DND-41 (cell line): ENCODE data around the gene KLF5.

Source experiments
- ATAC-seq: fragments of 200-7000 bp; cut with Tn5 transposase; 3 replicates; pipeline ENCODE4 v1.9.1; 2021; ENCODE audit warnings: low read depth; ENCODE audit not compliant: insufficient read depth
- DNase-seq: peaks from one replicate; pipeline ENCODE4 v3.0.0-alpha.2; 2020
- H2AFZ ChIP-seq: 2 replicates; pipeline ENCODE4 v1.6.0; 2012; ENCODE audit warnings: low read depth, low read length
- H3K27ac ChIP-seq: 2 replicates; pipeline ENCODE4 v1.5.1; 2012; ENCODE audit warnings: low read length, inconsistent platforms
- H3K27me3 ChIP-seq: fragments of 200-600 bp; sonication (generic); 2 replicates; pipeline ENCODE4 v1.6.0; 2012; ENCODE audit warnings: low read length, mild to moderate bottlenecking, inconsistent platforms; ENCODE audit not compliant: insufficient read depth, poor library complexity
- H3K36me3 ChIP-seq: 2 replicates; pipeline ENCODE4 v1.5.1; 2012; ENCODE audit warnings: low read length, inconsistent platforms; ENCODE audit not compliant: insufficient read depth
- H3K4me1 ChIP-seq: 2 replicates; pipeline ENCODE4 v1.5.1; 2012; ENCODE audit warnings: mild to moderate bottlenecking, low read length; ENCODE audit not compliant: insufficient read depth
- H3K4me2 ChIP-seq: 2 replicates; pipeline ENCODE4 v1.6.0; 2012; ENCODE audit warnings: mild to moderate bottlenecking, moderate library complexity, low read length, inconsistent platforms; ENCODE audit not compliant: insufficient read depth
- H3K4me3 ChIP-seq, 2 experiments: fragments of 200-600 bp in 1 of 2; shearing (Covaris generic) in 1 of 2; 2 replicates each; pipeline ENCODE4 v1.5.1; 2012 to 2016; ENCODE audit warnings: inconsistent platforms in 2 of 2, low read length in 2 of 2, mild to moderate bottlenecking in 2 of 2, low read depth in 1 of 2, moderate library complexity in 1 of 2
- H3K79me2 ChIP-seq: 2 replicates; pipeline ENCODE4 v1.6.0; 2012; ENCODE audit warnings: low read length, inconsistent platforms; ENCODE audit not compliant: insufficient read depth
- H3K9ac ChIP-seq: 2 replicates; pipeline ENCODE4 v1.6.0; 2012; ENCODE audit warnings: low read depth, mild to moderate bottlenecking, inconsistent platforms, low read length, moderate library complexity
- H3K9me3 ChIP-seq: 2 replicates; pipeline ENCODE4 v1.5.1; 2012; ENCODE audit warnings: low read length, moderate library complexity, mild to moderate bottlenecking, inconsistent platforms; ENCODE audit not compliant: insufficient read depth, severe bottlenecking
- H4K20me1 ChIP-seq: 2 replicates; pipeline ENCODE4 v1.6.0; 2012; ENCODE audit warnings: low read length; ENCODE audit not compliant: insufficient read depth
- CTCF ChIP-seq: IDR thresholded peaks from 2 replicates; pipeline ENCODE4 v1.5.1; 2012; ENCODE audit warnings: borderline replicate concordance, low read length, moderate library complexity, mild to moderate bottlenecking; ENCODE audit not compliant: poor library complexity, severe bottlenecking; ENCODE audit errors: extremely low read depth
- EZH2 ChIP-seq: IDR thresholded peaks from 3 replicates; pipeline ENCODE4 v1.6.1; 2012; ENCODE audit warnings: borderline replicate concordance, low read depth, mild to moderate bottlenecking, moderate library complexity, low read length, inconsistent platforms; ENCODE audit not compliant: severe bottlenecking

KLF5 gene

GRCh38 chr13:73088332-73088935, 29.6 kb downstream of the KLF5 start:
- no peak overlapping the region for H2AFZ ChIP-seq
- no peaks in the 10 kb centered on the region for H3K36me3 ChIP-seq
- no peaks in the 10 kb centered on the region for H4K20me1 ChIP-seq
- DNase-seq: no peak
- no peaks in the 10 kb centered on the region for H3K79me2 ChIP-seq
- TF ChIP-seq CTCF (no peak), EZH2 (no peak)
- H3K27me3 ChIP-seq: no peaks in the 10 kb centered on the region
- no peak overlapping the region for H3K4me2 ChIP-seq
- no peak overlapping the region for H3K27ac ChIP-seq
- ATAC-seq: no peak
- H3K9ac ChIP-seq: no peak overlapping the region
- peaks cover 14% of the 10 kb centered on the region for H3K9me3 ChIP-seq
- peaks cover 9% of the 10 kb centered on the region for H3K4me1 ChIP-seq
- H3K4me3 ChIP-seq: no peak overlapping the region

- Histone ChIP-seq H3K27me3 (no peaks in the 10 kb centered on the region), H3K9me3 (peaks cover 14% of the 10 kb centered on the region), H3K36me3 (no peaks in the 10 kb centered on the region), H3K4me2 (no peak overlapping the region), H4K20me1 (no peaks in the 10 kb centered on the region), H2AFZ (no peak overlapping the region), H3K4me3 (no peak overlapping the region), H3K4me1 (peaks cover 9% of the 10 kb centered on the region), H3K9ac (no peak overlapping the region), H3K27ac (no peak overlapping the region), H3K79me2 (no peaks in the 10 kb centered on the region)
- no peak for DNase-seq
- TF ChIP-seq CTCF: no peak
- no peak for TF ChIP-seq EZH2
- ATAC-seq: no peak
Measured at GRCh38 chr13:73089213-73089612, 30.4 kb downstream of the KLF5 start.

- peak; percentile 75 for ATAC-seq
- Histone ChIP-seq H3K9ac (no peak overlapping the region), H3K4me3 (no peak overlapping the region), H3K27me3 (no peaks in the 10 kb centered on the region), H4K20me1 (no peaks in the 10 kb centered on the region), H3K36me3 (no peaks in the 10 kb centered on the region), H3K79me2 (no peaks in the 10 kb centered on the region), H2AFZ (no peak overlapping the region), H3K4me1 (peaks cover 9% of the 10 kb centered on the region), H3K4me2 (no peak overlapping the region), H3K9me3 (peaks cover 14% of the 10 kb centered on the region), H3K27ac (no peak overlapping the region)
- peak; percentile 44 for DNase-seq
- TF ChIP-seq EZH2: no peak
- no peak for TF ChIP-seq CTCF
Measured at GRCh38 chr13:73090116-73090822, 31.5 kb downstream of the KLF5 start.
